Activated CD8-positive, alpha-beta memory T cell treated with anti-CD3 and anti-CD28 coated beads, Interleukin-2, amount 50 U/mL, for 24 hours (primary cell): ENCODE data around the gene MCRIP1.

ENCODE experiments used
- DNase-seq: peaks from one replicate; pipeline ENCODE4 v3.0.0-alpha.2; 2020; ENCODE audit errors: extremely low read depth

Gene MCRIP1

GRCh38 chr17:81860756-81861568 lies 27.9 kb upstream of the MCRIP1 start:
- peak; percentile 97 for DNase-seq

DNA sequence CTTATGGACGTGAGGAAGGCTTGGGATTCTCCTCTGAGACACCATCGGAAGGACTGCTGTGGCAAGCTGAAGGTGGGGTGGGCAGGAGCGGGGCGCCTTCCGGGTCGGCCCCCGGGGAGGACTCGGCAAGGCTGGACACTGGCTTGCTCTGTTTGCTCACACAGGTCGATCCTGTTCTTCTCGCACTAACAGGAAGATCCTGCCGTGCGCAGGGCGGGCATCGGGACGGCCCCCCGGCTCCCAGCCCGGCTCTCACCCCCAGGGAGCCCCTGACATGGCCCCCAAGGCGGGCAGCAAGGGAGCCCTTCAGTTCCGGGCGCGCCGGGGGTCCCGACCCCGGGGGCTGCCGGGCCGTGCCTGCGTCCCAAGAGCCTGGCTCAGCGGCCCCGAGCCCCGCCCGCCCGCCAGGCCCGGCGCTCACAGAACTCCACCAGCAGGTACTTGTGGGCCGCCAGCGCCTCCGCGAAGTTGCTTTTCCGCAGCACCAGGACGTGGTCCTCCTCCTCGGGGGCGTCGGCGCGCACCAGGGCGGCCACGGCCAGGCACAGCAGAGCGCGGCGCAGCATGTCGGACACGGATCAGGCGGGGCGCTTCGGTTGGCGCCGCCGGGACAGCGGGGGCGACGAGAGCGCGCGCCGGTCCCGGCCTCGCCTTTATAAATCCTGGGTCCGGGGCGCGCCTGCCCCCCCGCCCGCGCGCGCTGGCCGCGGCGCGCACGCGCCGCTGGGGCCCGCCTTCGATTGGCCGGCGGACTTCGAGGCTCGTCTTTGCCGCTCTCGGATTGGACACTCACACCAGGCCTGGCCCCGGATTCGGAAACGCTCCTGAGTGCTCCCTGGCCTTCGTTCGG lies 27.0 kb upstream of the MCRIP1 start, which contains the start of gene P4HB:
Gene P4HB (minus strand): TSS at position 630 of the 850 bp plus-strand sequence. CDS start 64 bp downstream, at position 566.
- DNase-seq: no peak

- DNase-seq: no peak
Measured at GRCh38 chr17:81858967-81859905, 26.1 kb upstream of the MCRIP1 start.

DNA sequence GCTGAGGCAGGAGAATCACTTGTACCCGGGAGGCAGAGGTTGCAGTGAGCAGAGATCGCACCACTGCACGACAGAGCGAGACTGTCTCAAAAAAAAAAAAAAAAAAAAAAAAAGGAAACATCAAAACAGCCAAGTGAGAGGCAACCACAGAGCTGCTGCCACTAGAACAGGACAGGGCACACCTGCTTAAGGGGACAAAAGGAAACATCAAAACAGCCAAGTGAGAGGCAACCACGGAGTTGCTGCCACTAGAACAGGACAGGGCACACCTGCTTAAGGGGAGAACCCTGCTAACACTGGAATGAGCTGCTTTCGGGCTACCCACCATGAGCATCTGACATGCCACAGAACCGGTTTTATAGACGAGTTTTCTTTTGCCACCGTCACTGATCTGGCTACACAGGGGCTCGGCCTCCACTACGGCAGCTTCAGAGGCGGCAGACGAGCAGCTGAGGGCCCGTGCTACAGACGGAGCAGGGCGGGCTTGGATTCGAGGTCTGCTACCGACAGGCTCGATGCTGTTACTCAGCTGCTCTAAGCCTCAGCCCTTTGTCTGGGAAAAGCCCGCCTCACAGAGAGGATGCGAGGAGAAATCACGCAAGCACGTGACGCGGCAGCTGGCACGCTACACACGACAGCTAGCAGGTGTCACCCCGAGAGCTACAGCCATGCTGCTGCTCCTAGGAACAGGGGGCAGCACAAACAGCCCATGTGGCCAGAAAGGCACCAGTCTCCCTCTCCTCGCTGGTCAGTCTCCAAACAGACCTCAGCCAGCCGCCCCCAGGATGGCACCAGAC lies 25.3 kb upstream of the MCRIP1 start:
- no peak for DNase-seq

DNA sequence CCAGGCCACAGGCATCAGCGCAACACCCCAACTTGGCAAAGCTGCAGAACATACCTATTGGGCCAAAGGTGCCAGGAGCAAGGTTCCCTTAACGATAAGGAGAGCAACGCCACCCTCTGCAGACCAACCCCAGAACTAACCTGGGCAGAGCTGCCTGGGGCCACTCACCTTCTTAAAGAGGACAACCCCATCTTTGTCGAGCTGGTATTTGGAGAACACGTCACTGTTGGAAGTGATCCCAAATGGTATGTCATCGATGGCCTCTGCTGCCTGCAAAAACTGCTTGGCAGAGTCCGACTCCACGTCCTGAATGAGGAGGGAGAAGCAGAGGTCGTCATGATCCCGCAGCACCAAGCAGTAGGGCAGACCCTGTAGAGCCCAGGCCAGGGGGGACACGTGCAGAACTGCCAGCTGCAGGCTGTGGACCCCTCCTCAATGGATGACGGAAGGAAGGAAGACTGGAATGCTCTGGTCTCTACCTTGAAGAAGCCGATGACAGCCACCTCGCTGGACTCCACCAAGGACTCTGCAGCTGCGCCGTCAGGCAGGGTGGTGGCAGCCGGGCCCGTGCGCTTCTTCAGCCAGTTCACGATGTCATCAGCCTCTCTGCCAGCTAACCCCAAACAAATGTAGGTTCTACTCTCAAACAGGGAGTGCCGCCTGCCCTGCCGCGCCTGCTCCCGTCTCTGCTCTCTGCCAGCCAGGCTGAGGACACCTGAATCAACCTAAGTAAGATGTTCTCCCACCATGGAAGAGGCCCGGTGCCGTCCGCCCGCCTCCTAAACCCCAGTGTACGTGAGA lies 22.1 kb upstream of the MCRIP1 start:
- no peak for DNase-seq

DNA sequence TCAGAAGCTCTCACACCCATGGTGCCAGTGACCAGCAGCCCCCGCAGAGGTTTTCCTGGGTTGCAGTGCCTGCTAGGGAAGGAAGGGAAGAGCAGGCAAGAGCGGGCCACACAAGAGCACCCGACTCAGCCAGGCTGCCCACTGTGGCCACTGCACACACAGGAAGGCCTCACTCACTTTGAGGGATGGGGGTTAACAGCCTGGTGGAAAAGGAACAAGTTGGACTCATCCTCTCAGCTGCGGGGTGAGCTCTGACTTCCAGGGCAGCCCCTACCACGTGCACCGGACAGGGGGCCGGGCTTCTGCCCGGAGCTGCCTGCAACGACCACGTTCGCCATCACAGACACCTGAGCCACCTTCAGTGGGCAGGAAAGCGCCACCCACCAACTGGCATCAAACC lies 19.1 kb upstream of the MCRIP1 start:
- no peak for DNase-seq

GRCh38 chr17:81851423-81851822 lies 18.3 kb upstream of the MCRIP1 start:
- DNase-seq: no peak

GRCh38 chr17:81849457-81849856 lies 16.4 kb upstream of the MCRIP1 start:
- no peak for DNase-seq

GRCh38 chr17:81846743-81847689 lies 13.9 kb upstream of the MCRIP1 start:
- DNase-seq: no peak

GRCh38 chr17:81845881-81846742 lies 13.0 kb upstream of the MCRIP1 start:
- DNase-seq: no peak

- no peak for DNase-seq
Measured at GRCh38 chr17:81845361-81845760, 12.3 kb upstream of the MCRIP1 start.

DNA sequence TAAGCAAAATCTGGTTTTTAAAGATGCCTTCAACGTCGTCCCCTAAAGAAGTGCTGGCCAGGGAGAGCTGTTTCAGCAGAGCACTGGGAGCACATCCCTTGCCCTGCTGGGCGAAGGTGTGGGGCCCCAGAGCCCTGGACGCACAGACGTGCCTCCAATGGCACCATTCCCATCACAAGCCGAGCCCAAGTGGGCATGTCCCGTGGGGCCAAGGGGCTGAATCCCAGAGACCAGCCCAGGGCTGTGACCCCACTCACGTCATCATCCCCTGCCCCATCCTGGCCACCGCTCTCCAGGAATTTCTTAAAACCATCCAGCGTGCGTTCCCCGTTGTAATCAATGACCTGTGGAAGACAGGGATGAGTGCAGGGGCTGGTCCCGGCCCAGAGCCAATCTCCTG lies 11.8 kb upstream of the MCRIP1 start:
- no peak for DNase-seq

DNA sequence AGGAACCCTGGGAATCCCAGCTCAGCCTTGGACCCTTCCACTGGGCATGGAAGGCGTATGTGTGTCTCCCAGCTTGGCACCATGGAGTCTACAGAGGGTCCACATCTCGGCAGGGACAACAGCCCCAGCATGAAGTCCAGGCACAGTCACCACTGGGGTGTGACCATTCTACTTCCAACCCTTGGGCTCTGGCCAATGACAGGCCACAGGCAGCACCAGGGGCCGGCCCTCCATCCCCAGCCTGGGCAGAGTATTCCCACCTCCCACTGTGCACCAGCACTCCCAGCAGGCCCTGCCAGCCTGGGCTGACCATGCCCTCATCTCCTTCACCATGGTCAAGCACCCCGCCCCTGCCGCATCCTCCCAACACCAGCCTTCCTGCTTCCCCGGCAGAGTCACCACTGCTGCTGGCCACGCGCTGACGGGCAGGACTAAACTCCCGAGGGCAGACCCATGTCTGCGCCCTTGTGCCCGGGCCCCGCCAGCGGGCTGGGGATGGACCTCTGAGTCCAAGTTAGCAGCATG lies 11.3 kb upstream of the MCRIP1 start:
- DNase-seq: no peak

- DNase-seq: no peak
Measured at GRCh38 chr17:81843713-81844326, 10.7 kb upstream of the MCRIP1 start.

- DNase-seq: no peak
Measured at GRCh38 chr17:81842725-81843504, 9.8 kb upstream of the MCRIP1 start.

GRCh38 chr17:81842378-81842724 lies 9.3 kb upstream of the MCRIP1 start:
- no peak for DNase-seq

- DNase-seq: no peak
Measured at GRCh38 chr17:81841866-81842265, 8.8 kb upstream of the MCRIP1 start.
